Loucy (cell line): ENCODE data around the gene THEM4.

Experiments used
- CTCF ChIP-seq: fragments of 200-600 bp; sonication (generic); conservative IDR thresholded peaks from 2 replicates; pipeline ENCODE4 v1.5.1; 2014; ENCODE audit warnings: mild to moderate bottlenecking, antibody characterized with exemption, low read length
- EZH2phosphoT487 ChIP-seq: fragments of 200-600 bp; IDR thresholded peaks from 2 replicates; pipeline ENCODE4 v1.6.1; 2018; ENCODE audit warnings: antibody characterized with exemption, mild to moderate bottlenecking, moderate library complexity, borderline replicate concordance

- no peak for TF ChIP-seq CTCF
- TF ChIP-seq EZH2phosphoT487 = no peak
These were observed 30.5 kb upstream of the THEM4 start for GRCh38 chr1:151939779-151940178.
